Left lung (tissue), 10 donors: ENCODE results near the gene PRKCA. TPM values are rescaled to one million over a fixed set of nuclear protein-coding genes. Genes with fewer than 3 reads are reported as not detected.
"Not testable (repeated sequence)": the region's sequence is repeated elsewhere in the genome, so short reads cannot be mapped to it uniquely, and the experiment has no call there.

Experiments
- ATAC-seq: fragments of 200-7000 bp; cut with Tn5 transposase; one replicate; pipeline ENCODE4 v1.9.1; 2020; ENCODE audit warnings: moderate library complexity
- DNase-seq, 4 donors: peaks; one replicate each; pipeline ENCODE4 v3.0.0-alpha.2; 2013 to 2020
- H3K27ac ChIP-seq, 2 donors: fragments of 200-600 bp; sonication (generic) in 1 of 2; one replicate each; pipeline versions ENCODE4 v1.5.0 to v1.8.0; 2020 to 2021
- H3K27me3 ChIP-seq, 2 donors: fragments of 200-600 bp; sonication (generic) in 1 of 2; one replicate each; pipeline versions ENCODE4 v1.5.0 to v1.8.0; 2020 to 2021
- H3K36me3 ChIP-seq, 2 donors: fragments of 200-600 bp; sonication (generic) in 1 of 2; one replicate each; pipeline versions ENCODE4 v1.5.0 to v1.8.0; 2020 to 2021
- H3K4me1 ChIP-seq, 2 donors: fragments of 200-600 bp; one replicate each; pipeline ENCODE4 v1.8.0; 2021
- H3K4me3 ChIP-seq, 2 donors: fragments of 200-600 bp; sonication (generic) in 1 of 2; one replicate each; pipeline versions ENCODE4 v1.5.0 to v1.8.0; 2020 to 2021; ENCODE audit warnings: mild to moderate bottlenecking in 1 of 2
- H3K9me3 ChIP-seq, 2 donors: fragments of 200-600 bp; sonication (generic) in 1 of 2; one replicate each; pipeline versions ENCODE4 v1.5.0 to v1.8.0; 2020 to 2021
- CTCF ChIP-seq, 2 donors: fragments of 200-600 bp; sonication (generic) in 1 of 2; IDR thresholded peaks; one replicate each; pipeline versions ENCODE4 v1.5.0 to v1.8.0; 2021; ENCODE audit warnings: antibody characterized with exemption in 2 of 2
- intact Hi-C, 2 donors: fragments of 100-400 bp; cut with DNase I; formaldehyde crosslinking; loops; one replicate each; pipeline versions ENCODE4 v1.11.2 to v1.14.2; 2022
- polyA plus RNA-seq, 6 donors: library from polyadenylated mRNA; unstranded; fragments of 120-200 nt; gene quantifications; one replicate each; pipeline ENCODE4 v1.2.1, GENCODE V29; 2013; ENCODE audit not compliant: insufficient read length in 6 of 6
- total RNA-seq, 2 donors: library from RNA; stranded (reverse); fragmentation: NEBNext Ultra II Directional; extraction: Animal tissue kit (Norgen Biotek cat#: 25700); gene quantifications; one replicate each; pipeline ENCODE4 v1.2.1, GENCODE V29; 2021
- donor health status: DM: no; HTN: yes; CAD: no.
- donor health status: DM: no; HTN: no; CAD: no.

The PRKCA gene
- total and polyA plus RNA-seq, 8 donors: 16.4 to 30.4 (median 17.5) TPM

GRCh38 chr17:66476014-66476413 is 173.6 kb downstream of the PRKCA start:
- Histone ChIP-seq H3K27ac (no peak overlapping the region), H3K4me3 (no peak overlapping the region), H3K27me3 (no peaks in the 10 kb centered on the region), H3K4me1 (peaks cover 0 to 9% of the 10 kb centered on the region in 2 donors), H3K36me3 (no peaks in the 10 kb centered on the region), H3K9me3 (no peaks in the 10 kb centered on the region)
- ATAC-seq: no peak
- no peak for DNase-seq
- intact Hi-C loops: no loop called here
- no peak for TF ChIP-seq CTCF (IDR thresholded peaks at IDR 0.05)

- TF ChIP-seq CTCF (IDR thresholded peaks at IDR 0.05): no peak
- peak; percentile 72 for ATAC-seq
- no peaks in the 10 kb centered on the region for H3K27me3 ChIP-seq
- intact Hi-C loops: no loop called here
- H3K4me3 ChIP-seq: no peak overlapping the region
- no peaks in the 10 kb centered on the region for H3K36me3 ChIP-seq
- peaks cover 0 to 9% of the 10 kb centered on the region in 2 donors for H3K4me1 ChIP-seq
- no peak overlapping the region for H3K27ac ChIP-seq
- H3K9me3 ChIP-seq: no peaks in the 10 kb centered on the region
- no peak for DNase-seq
Observed at GRCh38 chr17:66477615-66478283, 175.3 kb downstream of the PRKCA start.

DNA sequence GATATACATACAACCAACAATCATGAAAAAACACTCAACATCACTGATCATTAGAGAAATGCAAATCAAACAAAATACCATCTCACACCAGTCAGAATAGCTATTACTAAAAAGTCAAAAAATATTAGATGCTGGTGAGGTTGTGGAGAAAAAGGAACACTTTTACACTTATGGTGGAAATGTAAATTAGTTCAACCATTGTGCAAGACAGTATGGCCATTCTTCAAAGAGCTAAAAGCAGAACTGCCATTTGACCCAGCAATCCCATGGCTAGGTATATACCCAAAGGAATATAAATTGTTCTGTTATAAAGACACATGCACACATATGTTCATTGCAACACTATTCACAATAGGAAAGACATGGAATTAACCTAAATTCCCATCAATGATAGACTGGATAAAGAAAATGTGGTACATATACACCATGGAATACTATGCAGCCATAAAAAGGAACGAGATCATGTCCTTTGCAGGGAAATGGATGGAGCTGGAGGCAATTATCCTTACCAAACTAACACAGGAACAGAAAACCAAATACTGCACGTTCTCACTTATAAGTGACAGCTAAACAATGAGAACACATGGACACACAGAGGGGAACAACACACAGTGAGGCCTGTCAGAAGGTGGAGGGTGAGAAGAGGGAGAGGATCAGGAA is 176.9 kb downstream of the PRKCA start:
- not testable (repeated sequence) for H3K4me3 ChIP-seq, H3K4me1 ChIP-seq

DNA sequence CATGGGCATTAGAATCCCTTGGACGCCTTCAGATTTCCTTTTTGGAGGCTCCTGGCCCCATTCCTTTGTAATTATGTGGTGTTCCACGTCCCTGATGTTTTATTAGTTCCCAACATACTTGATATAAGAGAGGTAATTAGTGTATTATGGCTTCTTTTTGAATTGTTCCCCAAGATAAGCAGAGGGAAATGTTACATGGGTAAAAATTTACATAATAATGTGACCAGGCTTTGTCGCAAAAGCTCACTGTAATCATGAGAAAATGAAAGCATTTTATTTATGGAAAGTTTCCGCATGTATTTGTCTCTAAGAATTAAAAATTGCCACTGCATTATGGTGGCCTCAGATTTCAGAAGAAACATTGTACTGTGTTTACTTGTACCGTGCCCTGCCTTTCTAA is 177.8 kb downstream of the PRKCA start:
- no peak for TF ChIP-seq CTCF (IDR thresholded peaks at IDR 0.05)
- no peaks in the 10 kb centered on the region for H3K27me3 ChIP-seq
- intact Hi-C loops: no loop called here
- H3K4me1 ChIP-seq: peaks cover 0 to 9% of the 10 kb centered on the region in 2 donors
- ATAC-seq: no peak
- no peaks in the 10 kb centered on the region for H3K9me3 ChIP-seq
- no peaks in the 10 kb centered on the region for H3K36me3 ChIP-seq
- no peak overlapping the region for H3K4me3 ChIP-seq
- no peak for DNase-seq
- H3K27ac ChIP-seq: no peak overlapping the region

More for the DNA sequence above, 176.9 kb downstream of the PRKCA start:
- H3K36me3 ChIP-seq, DNase-seq, H3K9me3 ChIP-seq, H3K27ac ChIP-seq, ATAC-seq, intact Hi-C loops, H3K27me3 ChIP-seq: not testable (repeated sequence)

GRCh38 chr17:66480802-66481201 is 178.4 kb downstream of the PRKCA start:
- peaks cover 0 to 9% of the 10 kb centered on the region in 2 donors for H3K4me1 ChIP-seq
- no peaks in the 10 kb centered on the region for H3K27me3 ChIP-seq
- no peak for TF ChIP-seq CTCF (IDR thresholded peaks at IDR 0.05)
- no peaks in the 10 kb centered on the region for H3K9me3 ChIP-seq
- H3K36me3 ChIP-seq: no peaks in the 10 kb centered on the region
- intact Hi-C loops: no loop called here
- no peak for DNase-seq
- no peak overlapping the region for H3K27ac ChIP-seq
- no peak for ATAC-seq
- H3K4me3 ChIP-seq: no peak overlapping the region
